ENCODE measurements around the gene ANXA2.
A peak's percentile ranks its signal among the peaks of the same experiment; 100 is the strongest.

- TF ChIP-seq TSHZ2 (CRISPR knock-in tag; IDR thresholded peaks at IDR 0.05) = no peak
- no peak for TF ChIP-seq POU6F1 (CRISPR knock-in tag; IDR thresholded peaks at IDR 0.05; ENCODE audit: borderline replicate concordance, low read depth)
- no peak for TF ChIP-seq TOX (CRISPR knock-in tag; IDR thresholded peaks at IDR 0.05; ENCODE audit: borderline replicate concordance)
- TF ChIP-seq ISL1 (CRISPR knock-in tag; IDR thresholded peaks at IDR 0.05) = peak; percentile 53; the same call in 1 of the 2 replicates
Measured at GRCh38 chr15:60421544-60421943, 23.8 kb upstream of the ANXA2 start.

Measured in SK-N-SH treated with all-trans-retinoic acid at 6 μM for 48 hours (cell line).